Endothelial cell of umbilical vein (primary cell): ENCODE data around the gene PAGE3. TPM values are rescaled to one million over a fixed set of nuclear protein-coding genes. Genes with fewer than 3 reads are reported as not detected.

ENCODE experiments used
- BruUV-seq: library from RNA; stranded (reverse); fragments of 400-500 nt; replicated peaks from 2 replicates; lab custom pipeline; 2021; lab: Mats Ljungman, UMichigan
- CTCF ChIA-PET: fragments of 300-600, 350-600 bp; sonication (Branson Sonifier 250); formaldehyde crosslinking; loops from one replicate; lab custom pipeline; 2021; ENCODE audit warnings: antibody characterized with exemption, inconsistent platforms; lab: Charles Lee
- POLR2A ChIA-PET: fragments of 300-600, 350-600 bp; sonication (Branson Sonifier 250); formaldehyde crosslinking; loops from one replicate; lab custom pipeline; 2021; ENCODE audit warnings: antibody characterized with exemption, inconsistent platforms; lab: Charles Lee
- DNase-seq: peaks from one replicate; pipeline ENCODE4 v3.0.0-alpha.2; 2011; ENCODE audit warnings: low read depth, low spot score
- FAIRE-seq: peaks from 2 replicates; lab custom pipeline; 2011; peaks lifted over from hg19 to GRCh38; lab: Jason Lieb, UNC
- H2AFZ ChIP-seq: 2 replicates; pipeline ENCODE4 v1.6.0; 2012; ENCODE audit warnings: low read depth, low read length, control low read depth, inconsistent platforms
- H3K27ac ChIP-seq: 2 replicates; pipeline ENCODE4 v1.5.1; 2011; ENCODE audit warnings: low read depth, mild to moderate bottlenecking, control low read depth, low read length, moderate library complexity; ENCODE audit not compliant: insufficient read depth
- H3K27me3 ChIP-seq, 2 experiments: 2 replicates each; pipeline versions ENCODE4 v1.6.0 to v1.6.1; 2011; ENCODE audit warnings: low read length in 2 of 2, mixed read lengths in 1 of 2; ENCODE audit not compliant: control insufficient read depth in 2 of 2, insufficient read depth in 2 of 2
- H3K36me3 ChIP-seq, 2 experiments: 2 replicates in 1 of 2; 3 replicates in 1 of 2; pipeline ENCODE4 v1.5.1; 2011; ENCODE audit warnings: low read length in 2 of 2, mild to moderate bottlenecking in 1 of 2, moderate library complexity in 1 of 2; ENCODE audit not compliant: control insufficient read depth in 2 of 2, insufficient read depth in 2 of 2; ENCODE audit errors: extremely low read depth in 1 of 2
- H3K4me1 ChIP-seq: 3 replicates; pipeline ENCODE4 v1.5.1; 2011; ENCODE audit warnings: mild to moderate bottlenecking, low read length; ENCODE audit not compliant: control insufficient read depth, insufficient read depth; ENCODE audit errors: extremely low read depth
- H3K4me2 ChIP-seq: 2 replicates; pipeline ENCODE4 v1.6.1; 2011; ENCODE audit warnings: low read length, control low read depth, mixed read lengths; ENCODE audit not compliant: insufficient read depth
- H3K4me3 ChIP-seq, 3 experiments: fragments of 200-600 bp in 1 of 3; sonication (generic), shearing (Covaris generic) in 1 of 3; replicated peaks in 1 of 3; 2 replicates each; pipeline ENCODE4 v1.5.1; 2011 to 2016; ENCODE audit warnings: control low read depth in 3 of 3, low read length in 3 of 3, mild to moderate bottlenecking in 2 of 3, inconsistent platforms in 1 of 3, low read depth in 1 of 3, moderate library complexity in 1 of 3; ENCODE audit not compliant: insufficient read depth in 1 of 3
- H3K79me2 ChIP-seq: 2 replicates; pipeline ENCODE4 v1.6.0; 2012; ENCODE audit warnings: low read length, inconsistent platforms; ENCODE audit not compliant: control insufficient read depth, insufficient read depth
- H3K9ac ChIP-seq: replicated peaks from 2 replicates; pipeline ENCODE3; 2011; ENCODE audit warnings: low read length, control low read depth; ENCODE audit not compliant: insufficient read depth; ENCODE audit errors: extremely low read depth
- H3K9me1 ChIP-seq: replicated peaks from 3 replicates; pipeline ENCODE4 v1.6.0; 2011; ENCODE audit warnings: mild to moderate bottlenecking, low read length; ENCODE audit not compliant: control insufficient read depth, insufficient read depth; ENCODE audit errors: extremely low read depth
- H3K9me3 ChIP-seq: replicated peaks from 2 replicates; pipeline ENCODE4 v1.5.1; 2012; ENCODE audit warnings: low read length, inconsistent platforms; ENCODE audit not compliant: control insufficient read depth, insufficient read depth
- H4K20me1 ChIP-seq: replicated peaks from 2 replicates; pipeline ENCODE3; 2011; ENCODE audit warnings: mild to moderate bottlenecking, low read length; ENCODE audit not compliant: control insufficient read depth, insufficient read depth; ENCODE audit errors: extremely low read depth
- EZH2 ChIP-seq: IDR thresholded peaks from 2 replicates; pipeline ENCODE4 v1.6.1; 2012; ENCODE audit warnings: borderline replicate concordance, low read depth, mild to moderate bottlenecking, moderate library complexity, low read length, inconsistent platforms; ENCODE audit not compliant: severe bottlenecking
- FOS ChIP-seq: IDR thresholded peaks from 2 replicates; pipeline ENCODE4 v1.6.1; 2011; ENCODE audit warnings: mild to moderate bottlenecking, low read length, moderate library complexity, borderline replicate concordance; ENCODE audit not compliant: insufficient read depth
- GATA2 ChIP-seq: IDR thresholded peaks from 2 replicates; pipeline ENCODE4 v1.7.0; 2011; ENCODE audit warnings: low read depth, mild to moderate bottlenecking, moderate library complexity, mixed read lengths, low read length; ENCODE audit not compliant: insufficient read length, insufficient read depth
- JUN ChIP-seq: IDR thresholded peaks from 2 replicates; pipeline ENCODE4 v1.6.1; 2011; ENCODE audit warnings: borderline replicate concordance, low read depth; ENCODE audit not compliant: insufficient read length, insufficient read depth
- MYC ChIP-seq: IDR thresholded peaks from one replicate; pipeline ENCODE4 v1.6.1; 2011; ENCODE audit warnings: mild to moderate bottlenecking, low read depth, low read length
- POLR2A ChIP-seq: IDR thresholded peaks from 2 replicates; pipeline ENCODE4 v1.6.1; 2012; ENCODE audit warnings: low read depth, mild to moderate bottlenecking, control low read depth, low read length
- POLR2AphosphoS5 ChIP-seq: IDR thresholded peaks from 2 replicates; pipeline ENCODE4 v1.6.1; 2012; ENCODE audit warnings: low read depth, mild to moderate bottlenecking, control low read depth, low read length, moderate library complexity; ENCODE audit not compliant: insufficient read depth
- dilution Hi-C: fragments of 300-500 bp; cut with MboI; formaldehyde crosslinking; loops from one replicate; pipeline ENCODE4 v1.15.0; 2019; ENCODE audit warnings: low sequenced_read_pairs; ENCODE audit not compliant: extremely low pct_ligation_motif_present
- intact Hi-C: fragments of 100-400 bp; cut with micrococcal nuclease; formaldehyde crosslinking; loops from one replicate; pipeline ENCODE4 v1.10.0; 2022
- polyA plus RNA-seq, 4 experiments: library from polyadenylated mRNA; depleted of rRNA in 3 of 4; stranded (reverse) in 3 of 4; unstranded in 1 of 4; fragments of >200 nt; gene quantifications; 2 replicates each; pipeline versions ENCODE4 v1.2.1 to v1.2.3, GENCODE V29; 2011 to 2012; ENCODE audit warnings: missing spikeins in 1 of 4
- total RNA-seq: library from RNA; stranded (reverse); gene quantifications from 2 replicates; pipeline ENCODE4 v1.2.3, GENCODE V29; 2021
- TF ChIP-seq, protein P1 (sequence below): IDR thresholded peaks from 2 replicates; pipeline ENCODE4 v1.6.1; 2011; ENCODE audit not compliant: insufficient read depth, insufficient read length
- TF ChIP-seq, protein P2 (sequence below), 2 donors: IDR thresholded peaks; 1 replicate in 1 of 2; 2 replicates in 1 of 2; pipeline ENCODE4 v1.5.1; 2011; ENCODE audit warnings: low read length in 2 of 2, mild to moderate bottlenecking in 2 of 2, moderate library complexity in 2 of 2, control low read depth in 1 of 2, inconsistent platforms in 1 of 2, low read depth in 1 of 2; ENCODE audit not compliant: insufficient read depth in 1 of 2; ENCODE audit errors: extremely low read depth in 1 of 2

PAGE3 gene
- total and polyA plus RNA-seq, 2 donors (not counting 3 experiments of a cell fraction or from before 2014, with no cell fraction given): not detected

- BruUV-seq: no TSS peak
- Histone ChIP-seq H3K9ac (no peak overlapping the region), H3K79me2 (no peaks in the 10 kb centered on the region), H3K27me3 (no peaks in the 10 kb centered on the region), H2AFZ (no peak overlapping the region), H3K9me3 (no peaks in the 10 kb centered on the region), H3K4me1 (no peaks in the 10 kb centered on the region), H3K4me2 (no peak overlapping the region), H4K20me1 (no peaks in the 10 kb centered on the region), H3K27ac (no peak overlapping the region), H3K4me3 (no peak overlapping the region), H3K36me3 (no peaks in the 10 kb centered on the region), H3K9me1 (no peaks in the 10 kb centered on the region)
- FAIRE-seq: no peak
- CTCF ChIA-PET: no interaction called here
- POLR2A ChIA-PET: no interaction called here
- DNase-seq: no peak
- TF ChIP-seq GATA2: no peak
- no peak for TF ChIP-seq JUN
- no peak for TF ChIP-seq POLR2AphosphoS5
- no peak for TF ChIP-seq EZH2
- no peak for TF ChIP-seq FOS
- TF ChIP-seq MYC: no peak
- TF ChIP-seq, protein P1, sequence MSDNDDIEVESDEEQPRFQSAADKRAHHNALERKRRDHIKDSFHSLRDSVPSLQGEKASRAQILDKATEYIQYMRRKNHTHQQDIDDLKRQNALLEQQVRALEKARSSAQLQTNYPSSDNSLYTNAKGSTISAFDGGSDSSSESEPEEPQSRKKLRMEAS: no peak
- no peak for TF ChIP-seq POLR2A
- TF ChIP-seq, protein P2, sequence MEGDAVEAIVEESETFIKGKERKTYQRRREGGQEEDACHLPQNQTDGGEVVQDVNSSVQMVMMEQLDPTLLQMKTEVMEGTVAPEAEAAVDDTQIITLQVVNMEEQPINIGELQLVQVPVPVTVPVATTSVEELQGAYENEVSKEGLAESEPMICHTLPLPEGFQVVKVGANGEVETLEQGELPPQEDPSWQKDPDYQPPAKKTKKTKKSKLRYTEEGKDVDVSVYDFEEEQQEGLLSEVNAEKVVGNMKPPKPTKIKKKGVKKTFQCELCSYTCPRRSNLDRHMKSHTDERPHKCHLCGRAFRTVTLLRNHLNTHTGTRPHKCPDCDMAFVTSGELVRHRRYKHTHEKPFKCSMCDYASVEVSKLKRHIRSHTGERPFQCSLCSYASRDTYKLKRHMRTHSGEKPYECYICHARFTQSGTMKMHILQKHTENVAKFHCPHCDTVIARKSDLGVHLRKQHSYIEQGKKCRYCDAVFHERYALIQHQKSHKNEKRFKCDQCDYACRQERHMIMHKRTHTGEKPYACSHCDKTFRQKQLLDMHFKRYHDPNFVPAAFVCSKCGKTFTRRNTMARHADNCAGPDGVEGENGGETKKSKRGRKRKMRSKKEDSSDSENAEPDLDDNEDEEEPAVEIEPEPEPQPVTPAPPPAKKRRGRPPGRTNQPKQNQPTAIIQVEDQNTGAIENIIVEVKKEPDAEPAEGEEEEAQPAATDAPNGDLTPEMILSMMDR (IDR thresholded peaks at IDR 0.05; ENCODE audit: extremely low read depth in 1 of 2, insufficient read depth in 1 of 2, low read depth in 1 of 2, low read length in 2 of 2): no peak
- dilution Hi-C loops: no loop called here
- intact Hi-C loops: no loop called here
These were observed 3.9 kb downstream of the PAGE3 start for GRCh38 chrX:55260806-55261205.
